HG03159 (cell line): ENCODE data around the gene ZCCHC17.

ENCODE experiments used
- ATAC-seq: cut with Tn5 transposase; IDR thresholded peaks from one replicate; pipeline ENCODE4 v1.9.1; 2021; ENCODE audit warnings: mild to moderate bottlenecking, moderate library complexity; ENCODE audit not compliant: unreplicated experiment

ZCCHC17 gene

DNA sequence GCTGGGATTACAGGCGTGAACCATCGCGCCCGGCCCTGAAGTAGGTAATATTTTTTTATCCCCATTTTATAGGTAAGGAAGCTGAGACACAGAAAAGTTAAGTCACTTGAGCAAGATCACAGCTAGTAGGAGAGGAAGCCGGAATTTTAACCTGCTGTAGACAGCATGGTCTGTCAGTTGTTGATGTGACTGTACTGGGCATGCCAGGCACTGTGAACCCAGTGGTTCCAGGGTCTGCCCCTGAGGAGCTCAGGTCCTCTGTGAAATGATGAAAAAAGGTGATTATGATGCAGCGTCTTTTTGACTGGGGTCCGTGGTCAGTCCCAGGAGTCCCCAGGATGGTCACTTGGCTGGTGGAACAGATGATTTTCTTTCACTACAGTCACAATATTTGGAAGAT lies 92.8 kb downstream of the ZCCHC17 start:
- ATAC-seq: no peak

DNA sequence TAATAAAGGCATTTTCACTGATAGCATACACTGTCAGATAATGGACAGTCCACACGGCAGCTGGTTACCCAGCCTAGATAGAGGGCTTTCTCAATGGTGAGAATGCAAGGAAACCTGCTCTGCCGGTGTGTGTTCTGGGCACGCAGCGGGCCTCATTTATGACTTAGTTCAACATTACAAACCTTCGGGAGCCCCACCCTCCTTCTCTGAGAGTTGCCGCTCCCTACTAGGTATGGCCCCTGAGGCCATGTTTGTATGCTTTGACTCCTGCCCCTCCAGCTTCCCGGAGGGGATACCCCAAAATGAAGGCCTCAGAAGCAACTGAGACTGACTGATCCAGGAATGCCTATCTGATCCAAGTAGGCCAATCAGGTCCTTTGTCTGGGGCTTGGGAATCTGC lies 93.2 kb downstream of the ZCCHC17 start:
- no peak for ATAC-seq

DNA sequence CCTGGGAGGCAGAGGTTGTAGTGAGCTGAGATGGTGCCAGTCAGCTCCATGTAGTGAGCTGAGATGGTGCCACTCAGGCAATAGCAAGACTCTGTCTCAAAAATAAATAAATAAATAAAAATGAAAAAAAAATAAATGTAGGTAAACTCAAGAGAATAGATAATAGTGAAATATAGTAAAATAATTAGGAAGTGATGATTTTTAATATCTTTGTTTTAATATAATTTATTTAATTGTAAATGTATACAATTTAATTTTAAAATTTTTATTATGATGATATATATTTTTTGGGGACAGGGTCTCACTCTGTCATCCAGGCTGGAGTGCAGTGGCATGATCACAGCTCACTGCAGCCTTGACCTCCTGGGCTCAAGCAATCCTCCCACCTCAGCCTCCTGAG lies 96.6 kb downstream of the ZCCHC17 start:
- no peak for ATAC-seq

DNA sequence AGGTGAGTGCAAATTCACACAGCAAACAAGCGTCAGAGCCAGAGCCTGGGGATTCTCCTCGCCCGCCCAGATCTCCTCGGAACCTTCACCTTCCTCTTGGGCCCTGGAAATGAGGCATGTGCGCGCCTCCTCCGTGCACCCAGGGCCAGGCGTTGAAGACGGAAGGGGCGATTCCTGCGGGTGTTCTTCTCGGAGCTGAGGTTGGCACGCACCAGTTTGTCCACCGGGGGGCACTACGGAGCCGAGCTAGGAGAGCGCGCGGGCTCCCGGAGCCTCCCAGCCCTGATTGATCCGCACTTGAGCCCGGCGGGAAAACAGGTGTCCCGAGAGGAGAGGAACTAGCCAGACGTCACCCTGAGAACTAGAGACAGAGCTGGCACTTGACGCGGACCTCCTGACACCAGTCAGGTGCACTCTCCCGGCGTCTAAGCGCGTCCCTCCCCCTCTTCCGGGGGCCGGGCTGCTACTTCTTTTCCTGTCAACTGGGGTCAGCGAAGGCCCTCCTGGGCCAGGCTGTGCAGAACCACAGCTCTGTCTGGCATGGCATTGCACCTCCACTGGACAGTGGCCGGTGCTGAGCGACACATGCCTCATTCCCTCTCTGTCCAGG lies 97.9 kb downstream of the ZCCHC17 start:
- ATAC-seq: no peak

DNA sequence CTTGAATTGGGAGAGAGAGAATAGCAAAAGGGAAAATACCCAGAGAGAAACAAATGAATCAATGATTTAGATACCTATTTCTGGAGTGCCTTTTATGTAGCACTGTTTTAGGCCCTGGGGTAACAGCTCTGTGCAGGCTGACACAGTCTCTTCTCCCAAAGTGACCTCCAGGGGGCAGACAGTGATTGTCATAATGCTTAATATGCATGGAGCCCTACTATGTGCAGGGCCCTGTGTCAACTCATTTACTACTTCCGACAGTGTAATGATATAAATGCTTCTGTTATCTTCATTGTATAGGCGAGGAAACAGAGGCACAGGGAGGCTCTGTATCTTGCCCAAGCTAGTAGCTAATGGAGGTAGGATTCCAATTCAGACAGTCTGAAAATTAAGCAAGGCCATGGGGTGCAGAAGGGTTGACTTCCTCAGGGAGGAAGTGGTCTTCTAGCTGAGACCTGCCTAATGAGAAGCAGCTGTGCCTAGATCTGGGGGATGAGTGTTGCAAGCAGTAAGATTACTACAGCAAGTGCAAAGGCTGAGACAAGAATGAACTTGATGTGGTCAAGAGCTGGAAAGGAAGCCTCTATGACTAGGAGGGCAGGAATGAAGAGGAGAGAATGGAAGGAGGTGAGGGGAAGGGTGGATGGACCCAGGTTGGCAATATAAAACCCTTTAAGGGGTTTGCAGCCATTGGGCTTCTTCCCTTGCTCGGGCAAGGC lies 100.0 kb downstream of the ZCCHC17 start:
- ATAC-seq: no peak

DNA sequence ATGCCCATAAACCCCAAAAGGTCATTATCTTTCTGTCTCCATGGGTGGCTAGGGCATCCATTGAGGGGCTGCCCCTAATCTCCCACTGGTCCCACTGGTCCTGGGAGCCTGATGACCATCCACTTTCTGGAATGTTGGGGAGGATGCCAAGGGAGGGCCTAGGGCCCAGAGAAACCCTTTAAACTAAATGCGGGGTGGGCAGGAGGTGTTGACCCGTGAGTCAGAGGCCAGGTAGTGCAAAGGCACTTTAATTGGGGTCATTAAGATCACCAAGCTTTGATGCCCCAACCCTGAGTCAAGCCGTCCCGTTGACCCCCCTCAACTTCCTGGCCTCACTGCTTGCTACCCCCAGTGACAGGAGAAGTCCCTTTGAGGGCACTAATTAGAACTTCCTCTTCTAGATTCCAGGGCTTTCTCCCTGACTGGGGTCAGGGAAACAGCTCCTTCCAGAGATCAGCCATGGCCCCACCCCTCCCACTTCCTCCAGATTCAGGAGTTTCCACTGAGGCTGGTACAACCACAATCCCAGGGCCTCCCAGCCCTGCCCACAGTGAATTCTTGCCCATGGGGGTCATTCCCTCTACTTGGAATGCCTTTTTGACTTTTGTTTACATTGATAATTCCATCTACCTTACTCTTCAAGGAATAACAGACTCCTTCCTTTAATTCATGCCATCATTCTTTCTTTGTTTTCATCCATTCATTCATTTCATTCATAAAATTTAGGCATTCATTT lies 100.7 kb downstream of the ZCCHC17 start:
- no peak for ATAC-seq

DNA sequence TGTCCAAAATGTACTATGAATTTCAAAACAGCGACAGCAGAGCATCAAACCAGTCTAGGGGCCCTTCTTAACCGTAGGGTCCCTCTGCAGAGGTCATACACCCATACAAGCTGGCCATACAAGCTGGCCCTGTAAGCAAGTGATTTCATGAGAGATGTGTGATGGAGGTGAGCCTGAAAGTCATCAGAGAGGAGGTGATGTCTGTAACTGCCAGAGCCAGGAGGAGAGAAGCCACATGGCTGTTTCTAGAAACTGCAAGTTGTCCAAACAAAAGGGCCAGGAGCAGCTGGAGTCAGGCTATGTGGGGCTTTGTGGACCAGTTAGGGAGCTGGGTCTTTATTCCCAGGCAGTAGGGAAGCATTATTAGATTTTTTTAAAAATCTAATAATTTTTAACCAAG lies 101.4 kb downstream of the ZCCHC17 start:
- no peak for ATAC-seq

DNA sequence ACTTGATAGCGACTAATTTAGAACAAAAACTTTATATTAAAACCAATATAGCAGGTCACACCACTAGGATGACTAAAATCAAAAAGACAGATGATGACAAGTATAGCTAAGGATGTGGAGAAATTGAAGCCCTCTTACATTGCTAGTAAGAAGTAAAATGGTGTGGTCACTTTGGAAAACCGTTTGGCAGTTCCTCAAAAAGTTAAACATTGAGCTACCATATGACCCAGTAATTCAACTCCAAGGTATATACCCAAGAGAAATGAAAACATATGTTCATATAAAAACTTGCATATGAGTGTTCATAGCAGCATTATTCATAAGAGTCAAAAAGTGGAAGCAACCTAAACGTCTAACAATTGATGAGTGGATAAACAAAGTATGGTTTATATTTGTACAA lies 103.1 kb downstream of the ZCCHC17 start:
- no peak for ATAC-seq

DNA sequence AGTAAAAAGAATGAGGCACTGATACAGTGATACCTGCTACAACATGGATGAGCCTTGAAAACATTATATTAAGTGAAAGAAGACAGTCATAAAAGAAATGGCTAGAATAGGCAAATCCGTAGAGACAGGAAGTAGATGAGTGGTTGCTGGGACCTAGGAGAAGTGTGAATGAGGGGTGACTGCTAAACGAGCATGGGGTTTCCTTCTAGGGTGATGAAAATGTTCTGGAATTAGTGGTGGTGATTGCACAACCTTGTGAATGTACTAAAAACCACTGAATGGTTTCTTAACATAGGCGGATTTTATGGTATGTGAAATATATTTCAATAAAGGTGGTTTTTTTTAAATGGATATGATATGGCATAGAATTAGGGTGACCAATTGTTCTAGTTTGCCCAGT lies 103.6 kb downstream of the ZCCHC17 start:
- ATAC-seq: no peak

DNA sequence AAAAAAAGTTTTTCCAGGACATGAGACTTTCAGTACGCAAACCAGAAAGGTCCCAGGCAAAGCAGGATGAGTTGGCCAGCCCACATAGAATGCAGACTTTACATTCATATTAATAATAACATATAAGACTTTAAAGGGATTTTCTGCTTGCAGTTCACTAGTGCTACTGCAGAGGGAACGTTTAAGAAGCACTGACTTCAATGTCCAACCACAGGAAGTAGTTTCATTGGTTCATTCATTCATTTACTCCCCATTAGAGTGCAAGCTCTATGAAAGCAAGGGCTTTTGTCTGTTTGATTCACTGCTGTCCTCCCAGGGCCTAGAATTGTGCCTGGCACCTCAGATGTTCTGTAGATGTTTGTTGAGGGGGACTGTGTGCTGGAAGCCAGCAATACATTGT lies 104.4 kb downstream of the ZCCHC17 start:
- ATAC-seq: no peak

DNA sequence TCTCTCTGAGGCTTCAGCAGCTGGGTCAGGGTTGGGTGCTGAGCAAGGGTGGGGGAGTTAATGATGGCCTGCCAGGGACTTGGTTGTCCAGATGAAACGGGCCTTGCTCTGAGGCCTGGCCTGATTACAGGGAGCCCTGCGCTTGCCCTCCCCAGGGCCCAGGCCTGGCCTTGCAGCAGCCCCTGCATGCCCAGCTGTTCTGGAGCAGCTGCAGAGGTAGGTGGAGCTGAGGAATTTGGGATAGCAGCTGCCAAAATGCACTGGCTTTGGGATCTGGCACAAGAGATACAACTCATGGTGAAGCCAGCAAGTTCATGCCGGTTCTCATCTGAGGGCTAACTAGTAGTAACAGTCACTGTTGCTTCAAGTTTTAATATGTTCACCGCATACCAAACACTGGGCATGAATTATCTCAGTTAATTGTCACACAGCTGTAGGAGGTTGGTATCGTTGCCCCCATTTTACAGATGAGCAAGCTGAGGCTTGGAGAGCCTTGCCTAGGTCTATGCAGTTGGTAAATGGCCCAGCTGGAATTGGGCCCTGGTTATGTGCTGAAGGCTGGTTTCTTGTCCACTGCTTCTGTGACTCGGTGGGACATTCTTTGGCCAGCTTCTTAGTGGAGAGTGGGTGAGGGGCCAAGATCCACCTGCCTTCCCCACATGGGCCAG lies 108.9 kb downstream of the ZCCHC17 start:
- no peak for ATAC-seq

DNA sequence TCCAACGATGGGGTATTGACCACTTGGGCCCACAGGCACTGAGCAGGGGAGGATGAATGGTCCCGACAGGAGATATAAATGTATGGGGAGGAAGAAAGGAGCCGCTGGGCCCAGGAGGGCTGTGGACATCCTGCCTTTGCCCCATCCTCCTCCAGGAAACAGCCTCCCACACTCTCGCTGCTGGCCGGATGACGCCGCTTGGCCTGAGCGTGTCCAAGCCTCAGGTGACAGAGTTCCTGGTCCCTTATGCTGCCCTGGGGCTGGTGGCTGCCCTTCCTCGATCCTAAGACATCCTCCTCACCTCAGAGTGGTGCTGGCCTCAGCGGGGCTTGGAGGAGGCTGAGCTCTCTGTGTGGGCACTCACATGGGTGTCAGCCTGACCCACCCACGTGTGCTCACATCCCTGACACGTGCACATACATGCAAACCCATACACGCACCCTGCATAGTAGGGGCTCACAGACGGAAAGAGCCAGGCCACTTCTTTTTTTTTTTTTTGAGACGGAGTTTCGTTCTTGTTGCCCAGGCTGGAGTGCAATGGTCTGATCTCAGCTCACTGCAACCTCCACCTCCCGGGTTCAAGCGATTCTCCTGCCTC lies 110.3 kb downstream of the ZCCHC17 start:
- no peak for ATAC-seq

DNA sequence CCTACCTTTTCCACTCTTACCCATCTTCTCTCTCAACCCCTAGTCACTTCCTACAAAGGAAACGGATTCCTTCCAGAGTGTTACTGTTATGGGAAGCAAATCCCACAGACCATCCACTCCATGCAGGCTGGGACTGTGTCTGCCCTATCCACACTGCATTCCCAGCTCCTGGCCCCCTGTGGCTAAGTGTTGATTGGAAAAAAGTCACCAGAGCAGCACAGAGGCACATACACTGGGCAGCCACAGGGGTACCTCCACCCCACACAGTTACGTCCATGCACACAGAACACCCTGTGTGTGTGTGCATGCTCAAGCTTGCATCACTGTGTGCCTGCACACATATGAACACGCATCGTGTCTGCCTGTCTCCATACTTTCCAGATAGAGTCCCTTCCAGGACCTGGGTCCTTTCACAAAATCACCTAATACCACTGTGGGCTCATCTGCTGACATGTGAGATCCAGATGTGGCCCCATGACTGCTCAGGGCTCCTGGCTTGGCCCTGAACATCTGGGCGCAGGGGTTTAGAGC lies 112.0 kb downstream of the ZCCHC17 start:
- no peak for ATAC-seq

DNA sequence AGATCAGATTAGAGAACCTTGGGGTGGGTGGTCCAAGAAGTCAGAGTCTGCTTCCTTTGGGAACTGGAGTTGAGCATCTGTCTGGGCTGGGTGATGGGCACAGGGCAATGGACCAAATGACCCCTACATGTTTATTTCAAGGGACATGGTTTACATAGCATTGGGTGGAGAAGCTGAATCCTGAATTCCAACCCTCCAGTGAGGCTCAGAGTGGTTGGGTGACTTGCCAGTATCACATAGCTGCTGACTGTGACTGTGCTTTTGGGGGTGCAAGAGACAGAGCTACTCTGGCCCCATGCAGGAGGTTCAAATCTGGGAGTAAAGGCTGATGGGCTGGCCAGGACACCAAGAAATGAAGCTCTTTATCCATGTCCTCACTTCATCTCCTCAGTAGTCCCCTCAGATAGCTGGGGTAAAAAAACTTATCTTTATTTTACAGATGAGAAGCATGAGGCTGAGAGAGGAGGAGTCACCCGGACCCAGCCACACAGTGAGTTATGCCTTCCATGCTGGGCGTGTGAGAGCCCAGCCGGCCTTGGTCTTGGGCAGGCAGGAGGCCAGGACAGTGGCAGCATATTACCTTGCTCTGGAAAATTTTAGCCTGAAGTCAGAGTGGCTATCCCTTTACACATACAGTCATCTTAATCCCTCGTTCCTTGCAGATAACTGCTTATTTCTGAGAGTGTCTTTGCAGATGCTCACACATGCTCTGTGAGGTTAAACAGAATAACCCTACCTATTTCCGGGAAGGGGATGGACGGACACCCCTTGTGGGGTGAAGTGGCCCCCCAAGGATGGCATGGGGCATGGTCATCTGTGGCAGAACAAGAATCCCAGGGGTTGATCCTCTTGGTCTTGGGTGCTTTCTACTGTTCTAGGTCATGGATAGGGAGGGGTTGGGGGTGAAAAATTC lies 113.4 kb downstream of the ZCCHC17 start:
- no peak for ATAC-seq

DNA sequence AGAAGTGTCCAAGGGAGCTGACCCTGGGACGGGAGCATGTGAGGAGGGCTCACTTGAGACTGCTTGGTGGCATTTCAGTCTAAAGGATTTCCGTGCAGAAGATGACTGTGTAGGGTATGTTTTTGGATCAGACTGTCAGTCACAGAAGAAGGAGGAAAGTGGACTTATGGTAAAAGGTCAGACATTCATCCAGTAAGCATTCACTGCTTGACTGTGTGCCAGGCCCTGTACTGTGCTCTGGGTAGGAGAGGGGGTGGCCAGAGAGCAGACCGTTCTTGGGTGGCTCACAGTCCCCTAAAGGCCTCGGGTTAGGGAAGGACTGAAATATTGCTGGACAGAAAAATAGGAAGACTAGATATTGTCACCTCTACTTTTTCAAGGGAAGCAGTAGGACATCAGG lies 114.0 kb downstream of the ZCCHC17 start:
- ATAC-seq: no peak

DNA sequence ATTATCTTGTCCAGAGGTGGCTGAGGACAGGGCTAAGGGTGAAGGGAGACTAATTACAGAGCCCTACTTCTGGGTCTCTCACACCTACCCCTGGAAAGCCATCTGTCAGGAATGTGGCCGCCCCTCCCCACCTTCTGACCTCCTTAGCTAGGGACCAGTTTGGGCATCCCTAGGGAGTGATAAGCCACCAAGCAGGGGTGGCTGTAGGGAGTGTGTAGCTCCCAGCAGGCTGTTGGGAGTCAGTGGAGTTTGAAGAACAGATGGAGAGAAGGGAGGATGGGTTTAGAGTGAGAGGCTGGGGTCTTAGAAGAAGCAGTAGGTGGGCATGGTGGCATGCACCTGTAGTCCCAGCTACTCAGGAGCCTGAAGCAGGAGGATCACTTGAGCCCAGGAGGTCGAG lies 115.4 kb downstream of the ZCCHC17 start:
- no peak for ATAC-seq

DNA sequence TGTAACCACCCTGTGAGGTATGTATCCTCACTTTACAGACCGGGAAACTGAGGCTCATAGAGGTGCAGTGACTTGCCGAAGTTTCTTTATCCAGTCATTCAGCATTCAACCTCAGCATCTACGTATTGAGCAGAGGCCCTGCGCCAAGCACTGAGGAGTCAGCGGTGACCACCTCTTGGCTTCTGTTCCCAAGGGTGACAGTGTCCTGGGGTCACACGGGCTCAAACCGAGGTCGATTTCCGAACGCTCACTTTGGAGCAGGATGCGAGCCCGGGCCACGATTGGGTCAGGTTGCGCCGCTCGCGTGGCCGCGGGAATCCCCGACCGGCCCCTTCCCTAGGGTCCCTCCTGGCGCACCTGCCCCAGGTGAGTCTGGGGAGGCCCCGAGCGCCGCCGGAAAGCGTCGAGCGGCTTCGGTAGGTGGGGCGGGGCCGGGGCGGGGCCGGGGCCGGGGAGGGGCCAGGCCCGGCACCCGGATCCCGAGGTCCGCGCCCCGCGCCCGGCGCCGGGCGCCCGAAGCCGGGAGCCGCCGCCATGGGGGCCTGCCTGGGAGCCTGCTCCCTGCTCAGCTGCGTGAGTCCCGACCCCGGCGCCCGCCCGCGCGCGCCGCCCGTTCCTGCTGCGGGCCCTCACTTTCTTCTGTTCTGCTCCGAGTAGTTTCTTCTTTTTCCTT lies 116.0 kb downstream of the ZCCHC17 start, which contains the start of gene SERINC2:
TSS of gene SERINC2 (plus strand) at position 482 of the 673 bp plus-strand sequence. CDS start at position 535, 53 bp downstream.
- ATAC-seq: no peak

DNA sequence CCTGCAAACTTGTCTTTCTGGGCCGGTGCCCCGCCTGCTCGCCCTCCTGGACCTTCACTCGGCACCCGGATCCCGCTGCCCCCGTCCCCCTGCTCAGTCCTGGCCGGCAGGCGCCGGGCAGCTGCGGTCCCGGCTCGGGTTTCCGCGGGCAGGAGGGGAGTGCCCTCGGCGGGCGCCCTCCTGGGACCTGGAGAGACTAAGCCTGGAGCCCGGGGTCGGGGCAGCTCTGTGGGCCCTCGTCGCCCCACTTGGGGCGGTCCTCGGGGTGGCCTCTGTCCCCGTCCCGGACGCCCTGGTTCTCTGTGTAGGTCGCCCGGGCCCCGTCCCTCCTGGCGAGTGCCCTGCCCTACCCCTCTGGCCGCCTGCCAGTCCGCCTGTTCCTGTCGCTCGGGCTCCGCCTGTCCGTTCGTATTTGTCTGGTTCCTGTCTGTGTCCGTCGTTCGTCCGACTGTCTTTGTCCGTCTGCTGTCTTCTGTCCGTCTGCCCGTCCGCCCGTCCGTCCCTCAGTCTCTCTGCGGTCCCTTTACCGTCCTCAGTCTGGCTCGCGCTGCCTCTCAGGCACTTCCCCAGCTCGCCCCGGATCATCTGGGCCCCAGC lies 116.7 kb downstream of the ZCCHC17 start:
- no peak for ATAC-seq
